Measurements from ENCODE around the gene SAPCD2. TPM values are rescaled to one million over a fixed set of nuclear protein-coding genes. Genes with fewer than 3 reads are reported as not detected.

SAPCD2 gene
- total and polyA plus RNA-seq, 2 experiments from 2014 or later, result 4.7 to 42.1 TPM

- no peak overlapping the region for H3K27ac ChIP-seq
- no peak overlapping the region for H3K4me3 ChIP-seq
- TF ChIP-seq CTCF (IDR thresholded peaks at IDR 0.05; ENCODE audit: low read depth, low read length), result no peak
- no peaks in the 10 kb centered on the region for H3K9me3 ChIP-seq (ENCODE audit: low read depth)
- no peak for DNase-seq (ENCODE audit: low read depth in 1 of 2, low spot score in 1 of 2)
- peaks cover 23% of the 10 kb centered on the region for H3K4me1 ChIP-seq (ENCODE audit: low read depth)
- H3K36me3 ChIP-seq, result peaks cover 3% of the 10 kb centered on the region
- H3K27me3 ChIP-seq, result peaks cover 6% of the 10 kb centered on the region
Observed at GRCh38 chr9:137111788-137112563, 41.6 kb upstream of the SAPCD2 start.

- Histone ChIP-seq H3K9me3 (ENCODE audit: low read depth) (no peaks in the 10 kb centered on the region), H3K36me3 (peaks cover 7% of the 10 kb centered on the region), H3K4me3 (no peak overlapping the region), H3K27me3 (peaks cover 6% of the 10 kb centered on the region), H3K27ac (no peak overlapping the region), H3K4me1 (ENCODE audit: low read depth) (peaks cover 15% of the 10 kb centered on the region)
- no peak for TF ChIP-seq CTCF (IDR thresholded peaks at IDR 0.05; ENCODE audit: low read depth, low read length)
- DNase-seq (ENCODE audit: low read depth in 1 of 2, low spot score in 1 of 2), result no peak
Observed at GRCh38 chr9:137110911-137111787, 40.8 kb upstream of the SAPCD2 start.

GRCh38 chr9:137110147-137110910 lies 40.0 kb upstream of the SAPCD2 start:
- TF ChIP-seq CTCF (IDR thresholded peaks at IDR 0.05; ENCODE audit: low read depth, low read length), result no peak
- peaks cover 6% of the 10 kb centered on the region for H3K27me3 ChIP-seq
- no peak for DNase-seq (ENCODE audit: low read depth in 1 of 2, low spot score in 1 of 2)
- H3K27ac ChIP-seq, result no peak overlapping the region
- peaks cover 7% of the 10 kb centered on the region for H3K4me1 ChIP-seq (ENCODE audit: low read depth)
- no peaks in the 10 kb centered on the region for H3K9me3 ChIP-seq (ENCODE audit: low read depth)
- peaks cover 13% of the 10 kb centered on the region for H3K36me3 ChIP-seq
- no peak overlapping the region for H3K4me3 ChIP-seq

GRCh38 chr9:137109250-137110146 lies 39.1 kb upstream of the SAPCD2 start:
- TF ChIP-seq CTCF (IDR thresholded peaks at IDR 0.05; ENCODE audit: low read depth, low read length), result no peak
- DNase-seq (ENCODE audit: low read depth in 1 of 2, low spot score in 1 of 2), result no peak
- peaks cover 17% of the 10 kb centered on the region for H3K36me3 ChIP-seq

More at GRCh38 chr9:137109250-137110146, 39.1 kb upstream of the SAPCD2 start:
- Histone ChIP-seq H3K27ac (no peak overlapping the region), H3K4me3 (no peak overlapping the region), H3K9me3 (ENCODE audit: low read depth) (no peaks in the 10 kb centered on the region), H3K27me3 (peaks cover 6% of the 10 kb centered on the region), H3K4me1 (ENCODE audit: low read depth) (no peaks in the 10 kb centered on the region)

All from cardiac muscle cell (in vitro differentiated cells and primary cell).